ENCODE data around the gene ZNF714. TPM values are rescaled to one million over a fixed set of nuclear protein-coding genes. Genes with fewer than 3 reads are reported as not detected.

The ZNF714 gene
- total RNA-seq, 3 donors from 2014 or later (not counting 1 experiment from before 2014, with no cell fraction given), result 12.5 to 15.0 (median 14.7) TPM

DNA sequence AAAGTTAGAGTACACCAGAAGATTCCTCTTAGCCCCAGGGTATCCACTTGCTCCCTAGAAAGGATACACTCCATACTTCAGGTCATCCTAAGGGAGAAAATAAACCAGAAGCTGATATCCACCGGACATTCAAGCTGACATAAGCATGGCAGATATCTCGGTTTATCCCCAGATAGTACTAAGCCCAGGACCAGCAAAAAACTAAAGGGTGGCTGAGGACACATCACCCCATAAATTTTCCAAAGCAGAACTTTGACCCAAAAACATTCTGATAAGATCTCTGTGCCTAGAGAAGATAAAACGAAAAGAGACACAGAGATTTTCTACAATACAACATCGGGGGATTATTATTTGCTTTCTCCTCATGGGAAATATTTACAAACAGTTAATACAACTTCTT is 45.9 kb downstream of the ZNF714 start:
- H3K36me3 ChIP-seq (ENCODE audit: control insufficient read depth, insufficient read depth, low read length), result no peaks in the 10 kb centered on the region
- no peak overlapping the region for H3K27ac ChIP-seq (ENCODE audit: low read length)
- ATAC-seq (no peak), DNase-seq (no peak)
- no peak overlapping the region for H3K4me3 Mint-ChIP-seq
- H3K36me3 Mint-ChIP-seq, result no peaks in the 10 kb centered on the region
- WGBS (ENCODE audit: insufficient coverage), result 100% methylated on average over 2 of the region's 4 CpGs
- peaks cover 6 to 15% of the 10 kb centered on the region in 2 donors for H3K9me3 Mint-ChIP-seq
- H3K27me3 ChIP-seq (ENCODE audit: control insufficient read depth, insufficient read depth, low read length), result no peaks in the 10 kb centered on the region
- peaks cover 12% of the 10 kb centered on the region for H3K9me3 ChIP-seq (ENCODE audit: control insufficient read depth, insufficient read depth, low read length)
- intact Hi-C loops (cut with micrococcal nuclease), result no loop called here
- TF ChIP-seq, protein P1, sequence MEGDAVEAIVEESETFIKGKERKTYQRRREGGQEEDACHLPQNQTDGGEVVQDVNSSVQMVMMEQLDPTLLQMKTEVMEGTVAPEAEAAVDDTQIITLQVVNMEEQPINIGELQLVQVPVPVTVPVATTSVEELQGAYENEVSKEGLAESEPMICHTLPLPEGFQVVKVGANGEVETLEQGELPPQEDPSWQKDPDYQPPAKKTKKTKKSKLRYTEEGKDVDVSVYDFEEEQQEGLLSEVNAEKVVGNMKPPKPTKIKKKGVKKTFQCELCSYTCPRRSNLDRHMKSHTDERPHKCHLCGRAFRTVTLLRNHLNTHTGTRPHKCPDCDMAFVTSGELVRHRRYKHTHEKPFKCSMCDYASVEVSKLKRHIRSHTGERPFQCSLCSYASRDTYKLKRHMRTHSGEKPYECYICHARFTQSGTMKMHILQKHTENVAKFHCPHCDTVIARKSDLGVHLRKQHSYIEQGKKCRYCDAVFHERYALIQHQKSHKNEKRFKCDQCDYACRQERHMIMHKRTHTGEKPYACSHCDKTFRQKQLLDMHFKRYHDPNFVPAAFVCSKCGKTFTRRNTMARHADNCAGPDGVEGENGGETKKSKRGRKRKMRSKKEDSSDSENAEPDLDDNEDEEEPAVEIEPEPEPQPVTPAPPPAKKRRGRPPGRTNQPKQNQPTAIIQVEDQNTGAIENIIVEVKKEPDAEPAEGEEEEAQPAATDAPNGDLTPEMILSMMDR (IDR thresholded peaks at IDR 0.05), result no peak
- H3K4me1 Mint-ChIP-seq, result no peaks in the 10 kb centered on the region
- no peaks in the 10 kb centered on the region for H3K4me1 ChIP-seq (ENCODE audit: control insufficient read depth, insufficient read depth, low read length)
- H3K27ac Mint-ChIP-seq, result no peak overlapping the region
- H3K27me3 Mint-ChIP-seq (ENCODE audit: low read depth in 2 of 2), result no peaks in the 10 kb centered on the region
- H3K4me3 ChIP-seq (ENCODE audit: low read length), result no peak overlapping the region

DNA sequence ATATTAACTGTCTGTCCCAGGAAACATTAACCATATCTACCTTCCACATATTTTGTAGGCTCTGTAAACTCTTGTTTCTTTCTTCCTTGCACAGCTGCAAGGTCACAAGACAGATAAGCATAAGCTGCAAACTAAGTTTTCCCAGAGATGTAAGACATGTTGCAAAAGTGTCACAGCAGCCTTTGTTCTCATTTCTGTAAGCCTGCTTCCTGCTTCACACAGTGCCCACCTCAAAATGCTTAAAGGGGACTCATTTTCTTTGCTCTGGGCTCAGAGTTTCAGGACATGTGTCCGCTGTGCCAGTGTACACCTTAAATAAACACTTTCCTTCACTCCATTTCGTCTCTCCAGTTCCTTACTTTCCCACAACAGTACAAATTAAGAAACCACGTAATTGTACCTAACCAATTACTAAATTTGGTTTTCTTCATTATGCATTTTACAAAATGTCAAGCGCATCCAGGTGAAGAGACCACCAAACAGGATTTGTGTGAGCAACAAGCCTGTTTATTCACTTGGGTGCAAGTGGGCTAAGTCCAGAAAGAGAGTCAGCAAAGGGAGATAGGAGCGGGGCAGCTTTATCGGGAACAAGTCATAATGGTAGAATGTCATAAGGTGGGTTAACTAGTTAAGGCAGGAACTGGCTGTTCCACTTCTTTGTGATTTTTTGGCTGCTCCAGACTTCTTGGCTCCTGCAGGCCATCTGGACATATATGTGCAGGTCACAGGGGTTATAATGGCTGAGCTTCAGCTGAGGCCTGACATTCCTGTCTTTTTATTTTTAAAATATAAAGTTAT is 47.1 kb downstream of the ZNF714 start:
- ATAC-seq, result no peak
- no peak overlapping the region for H3K4me3 ChIP-seq (ENCODE audit: low read length)
- intact Hi-C loops (cut with micrococcal nuclease), result no loop called here
- no peaks in the 10 kb centered on the region for H3K27me3 ChIP-seq (ENCODE audit: control insufficient read depth, insufficient read depth, low read length)
- H3K36me3 Mint-ChIP-seq, result no peaks in the 10 kb centered on the region
- H3K4me1 ChIP-seq (ENCODE audit: control insufficient read depth, insufficient read depth, low read length), result no peaks in the 10 kb centered on the region
- TF ChIP-seq, protein P1 (IDR thresholded peaks at IDR 0.05), result no peak
- H3K9me3 Mint-ChIP-seq, result peaks cover 6 to 15% of the 10 kb centered on the region in 2 donors
- H3K9me3 ChIP-seq (ENCODE audit: control insufficient read depth, insufficient read depth, low read length), result peaks cover 12% of the 10 kb centered on the region
- no peak overlapping the region for H3K4me3 Mint-ChIP-seq
- no peaks in the 10 kb centered on the region for H3K36me3 ChIP-seq (ENCODE audit: control insufficient read depth, insufficient read depth, low read length)
- no peaks in the 10 kb centered on the region for H3K4me1 Mint-ChIP-seq
- no peak overlapping the region for H3K27ac Mint-ChIP-seq
- H3K27ac ChIP-seq (ENCODE audit: low read length), result no peak overlapping the region
- H3K27me3 Mint-ChIP-seq (ENCODE audit: low read depth in 2 of 2), result peaks cover 0 to 4% of the 10 kb centered on the region in 2 donors
- 89% methylated on average over 6 of the region's 6 CpGs for WGBS (ENCODE audit: insufficient coverage)
- DNase-seq, result no peak

DNA sequence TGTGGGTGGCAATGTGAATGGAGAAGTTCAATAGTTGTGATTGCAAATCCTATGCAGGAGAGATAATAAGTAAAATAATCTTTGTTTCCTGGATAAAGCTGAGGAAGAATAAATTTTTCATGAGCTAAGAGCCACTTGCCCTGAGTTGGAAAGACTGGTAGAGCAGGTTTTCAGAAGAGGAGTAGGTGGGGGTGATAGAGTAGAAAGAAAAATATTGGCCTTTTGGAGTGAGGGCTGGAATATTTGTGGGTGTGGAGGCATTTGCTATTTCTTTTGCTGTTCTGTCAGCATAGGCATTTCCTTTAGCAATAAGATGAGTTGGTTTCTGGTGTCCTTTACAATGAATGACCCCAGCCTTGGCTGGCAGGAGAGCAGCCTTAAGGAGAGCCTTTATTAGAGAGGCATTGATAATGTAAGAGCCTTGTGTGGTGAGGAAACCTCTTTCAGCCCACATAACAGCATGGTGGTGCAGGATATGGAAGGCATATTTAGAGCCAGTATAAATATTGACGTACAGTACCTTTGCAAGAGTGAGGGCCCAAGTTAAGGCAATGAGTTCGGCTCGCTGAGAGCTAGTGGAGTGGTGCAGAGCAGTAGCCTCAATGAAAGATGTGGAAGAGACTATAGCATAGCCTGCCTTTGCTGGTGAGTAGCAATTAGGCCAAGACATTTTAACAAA is 48.2 kb downstream of the ZNF714 start:
- Mint-ChIP-seq H3K36me3 (no peaks in the 10 kb centered on the region), H3K27me3 (ENCODE audit: low read depth in 2 of 2) (peaks cover 0 to 8% of the 10 kb centered on the region in 2 donors), H3K4me1 (no peaks in the 10 kb centered on the region), H3K27ac (no peak overlapping the region), H3K9me3 (peaks cover 6 to 15% of the 10 kb centered on the region in 2 donors), H3K4me3 (no peak overlapping the region)
- Histone ChIP-seq H3K9me3 (ENCODE audit: control insufficient read depth, insufficient read depth, low read length) (peaks cover 12% of the 10 kb centered on the region), H3K27me3 (ENCODE audit: control insufficient read depth, insufficient read depth, low read length) (no peaks in the 10 kb centered on the region), H3K4me3 (ENCODE audit: low read length) (no peak overlapping the region), H3K36me3 (ENCODE audit: control insufficient read depth, insufficient read depth, low read length) (no peaks in the 10 kb centered on the region), H3K27ac (ENCODE audit: low read length) (no peak overlapping the region), H3K4me1 (ENCODE audit: control insufficient read depth, insufficient read depth, low read length) (no peaks in the 10 kb centered on the region)
- DNase-seq, result no peak
- intact Hi-C loops (cut with micrococcal nuclease), result no loop called here
- TF ChIP-seq, protein P1 (IDR thresholded peaks at IDR 0.05), result no peak
- ATAC-seq, result no peak
- 67% methylated on average over 3 of the region's 3 CpGs for whole genome bisulfite sequencing (ENCODE audit: insufficient coverage)

Data from natural killer cell (primary cell).